Endothelial cell of umbilical vein (primary cell): Measurements from ENCODE around the gene NDP. TPM values are rescaled to one million over a fixed set of nuclear protein-coding genes. Genes with fewer than 3 reads are reported as not detected.

ENCODE experiments used
- BruUV-seq: library from RNA; stranded (reverse); fragments of 400-500 nt; replicated peaks from 2 replicates; lab custom pipeline; 2021; lab: Mats Ljungman, UMichigan
- CTCF ChIA-PET: fragments of 300-600, 350-600 bp; sonication (Branson Sonifier 250); formaldehyde crosslinking; loops from one replicate; lab custom pipeline; 2021; ENCODE audit warnings: antibody characterized with exemption, inconsistent platforms; lab: Charles Lee
- POLR2A ChIA-PET: fragments of 300-600, 350-600 bp; sonication (Branson Sonifier 250); formaldehyde crosslinking; loops from one replicate; lab custom pipeline; 2021; ENCODE audit warnings: antibody characterized with exemption, inconsistent platforms; lab: Charles Lee
- DNase-seq: peaks from one replicate; pipeline ENCODE4 v3.0.0-alpha.2; 2011; ENCODE audit warnings: low read depth, low spot score
- FAIRE-seq: peaks from 2 replicates; lab custom pipeline; 2011; peaks lifted over from hg19 to GRCh38; lab: Jason Lieb, UNC
- H2AFZ ChIP-seq: 2 replicates; pipeline ENCODE4 v1.6.0; 2012; ENCODE audit warnings: low read depth, low read length, control low read depth, inconsistent platforms
- H3K27ac ChIP-seq: 2 replicates; pipeline ENCODE4 v1.5.1; 2011; ENCODE audit warnings: low read depth, mild to moderate bottlenecking, control low read depth, low read length, moderate library complexity; ENCODE audit not compliant: insufficient read depth
- H3K27me3 ChIP-seq, 2 experiments: 2 replicates each; pipeline versions ENCODE4 v1.6.0 to v1.6.1; 2011; ENCODE audit warnings: low read length in 2 of 2, mixed read lengths in 1 of 2; ENCODE audit not compliant: control insufficient read depth in 2 of 2, insufficient read depth in 2 of 2
- H3K36me3 ChIP-seq, 2 experiments: 2 replicates in 1 of 2; 3 replicates in 1 of 2; pipeline ENCODE4 v1.5.1; 2011; ENCODE audit warnings: low read length in 2 of 2, mild to moderate bottlenecking in 1 of 2, moderate library complexity in 1 of 2; ENCODE audit not compliant: control insufficient read depth in 2 of 2, insufficient read depth in 2 of 2; ENCODE audit errors: extremely low read depth in 1 of 2
- H3K4me1 ChIP-seq: 3 replicates; pipeline ENCODE4 v1.5.1; 2011; ENCODE audit warnings: mild to moderate bottlenecking, low read length; ENCODE audit not compliant: control insufficient read depth, insufficient read depth; ENCODE audit errors: extremely low read depth
- H3K4me2 ChIP-seq: 2 replicates; pipeline ENCODE4 v1.6.1; 2011; ENCODE audit warnings: low read length, control low read depth, mixed read lengths; ENCODE audit not compliant: insufficient read depth
- H3K4me3 ChIP-seq, 3 experiments: fragments of 200-600 bp in 1 of 3; sonication (generic), shearing (Covaris generic) in 1 of 3; replicated peaks in 1 of 3; 2 replicates each; pipeline ENCODE4 v1.5.1; 2011 to 2016; ENCODE audit warnings: control low read depth in 3 of 3, low read length in 3 of 3, mild to moderate bottlenecking in 2 of 3, inconsistent platforms in 1 of 3, low read depth in 1 of 3, moderate library complexity in 1 of 3; ENCODE audit not compliant: insufficient read depth in 1 of 3
- H3K79me2 ChIP-seq: 2 replicates; pipeline ENCODE4 v1.6.0; 2012; ENCODE audit warnings: low read length, inconsistent platforms; ENCODE audit not compliant: control insufficient read depth, insufficient read depth
- H3K9ac ChIP-seq: replicated peaks from 2 replicates; pipeline ENCODE3; 2011; ENCODE audit warnings: low read length, control low read depth; ENCODE audit not compliant: insufficient read depth; ENCODE audit errors: extremely low read depth
- H3K9me1 ChIP-seq: replicated peaks from 3 replicates; pipeline ENCODE4 v1.6.0; 2011; ENCODE audit warnings: mild to moderate bottlenecking, low read length; ENCODE audit not compliant: control insufficient read depth, insufficient read depth; ENCODE audit errors: extremely low read depth
- H3K9me3 ChIP-seq: replicated peaks from 2 replicates; pipeline ENCODE4 v1.5.1; 2012; ENCODE audit warnings: low read length, inconsistent platforms; ENCODE audit not compliant: control insufficient read depth, insufficient read depth
- H4K20me1 ChIP-seq: replicated peaks from 2 replicates; pipeline ENCODE3; 2011; ENCODE audit warnings: mild to moderate bottlenecking, low read length; ENCODE audit not compliant: control insufficient read depth, insufficient read depth; ENCODE audit errors: extremely low read depth
- CTCF ChIP-seq, 2 donors: IDR thresholded peaks; 1 replicate in 1 of 2; 2 replicates in 1 of 2; pipeline ENCODE4 v1.5.1; 2011; ENCODE audit warnings: low read length in 2 of 2, mild to moderate bottlenecking in 2 of 2, moderate library complexity in 2 of 2, control low read depth in 1 of 2, inconsistent platforms in 1 of 2, low read depth in 1 of 2; ENCODE audit not compliant: insufficient read depth in 1 of 2; ENCODE audit errors: extremely low read depth in 1 of 2
- EZH2 ChIP-seq: IDR thresholded peaks from 2 replicates; pipeline ENCODE4 v1.6.1; 2012; ENCODE audit warnings: borderline replicate concordance, low read depth, mild to moderate bottlenecking, moderate library complexity, low read length, inconsistent platforms; ENCODE audit not compliant: severe bottlenecking
- FOS ChIP-seq: IDR thresholded peaks from 2 replicates; pipeline ENCODE4 v1.6.1; 2011; ENCODE audit warnings: mild to moderate bottlenecking, low read length, moderate library complexity, borderline replicate concordance; ENCODE audit not compliant: insufficient read depth
- GATA2 ChIP-seq: IDR thresholded peaks from 2 replicates; pipeline ENCODE4 v1.7.0; 2011; ENCODE audit warnings: low read depth, mild to moderate bottlenecking, moderate library complexity, mixed read lengths, low read length; ENCODE audit not compliant: insufficient read length, insufficient read depth
- JUN ChIP-seq: IDR thresholded peaks from 2 replicates; pipeline ENCODE4 v1.6.1; 2011; ENCODE audit warnings: borderline replicate concordance, low read depth; ENCODE audit not compliant: insufficient read length, insufficient read depth
- MAX ChIP-seq: IDR thresholded peaks from 2 replicates; pipeline ENCODE4 v1.6.1; 2011; ENCODE audit not compliant: insufficient read depth, insufficient read length
- MYC ChIP-seq: IDR thresholded peaks from one replicate; pipeline ENCODE4 v1.6.1; 2011; ENCODE audit warnings: mild to moderate bottlenecking, low read depth, low read length
- POLR2A ChIP-seq: IDR thresholded peaks from 2 replicates; pipeline ENCODE4 v1.6.1; 2012; ENCODE audit warnings: low read depth, mild to moderate bottlenecking, control low read depth, low read length
- POLR2AphosphoS5 ChIP-seq: IDR thresholded peaks from 2 replicates; pipeline ENCODE4 v1.6.1; 2012; ENCODE audit warnings: low read depth, mild to moderate bottlenecking, control low read depth, low read length, moderate library complexity; ENCODE audit not compliant: insufficient read depth
- dilution Hi-C: fragments of 300-500 bp; cut with MboI; formaldehyde crosslinking; loops from one replicate; pipeline ENCODE4 v1.15.0; 2019; ENCODE audit warnings: low sequenced_read_pairs; ENCODE audit not compliant: extremely low pct_ligation_motif_present
- intact Hi-C: fragments of 100-400 bp; cut with micrococcal nuclease; formaldehyde crosslinking; loops from one replicate; pipeline ENCODE4 v1.10.0; 2022
- polyA plus RNA-seq, 4 experiments: library from polyadenylated mRNA; depleted of rRNA in 3 of 4; stranded (reverse) in 3 of 4; unstranded in 1 of 4; fragments of >200 nt; gene quantifications; 2 replicates each; pipeline versions ENCODE4 v1.2.1 to v1.2.3, GENCODE V29; 2011 to 2012; ENCODE audit warnings: missing spikeins in 1 of 4
- total RNA-seq: library from RNA; stranded (reverse); gene quantifications from 2 replicates; pipeline ENCODE4 v1.2.3, GENCODE V29; 2021

The NDP gene
- total and polyA plus RNA-seq, 2 donors (not counting 3 experiments of a cell fraction or from before 2014, with no cell fraction given), result 0.58 to 0.60 TPM

GRCh38 chrX:43961699-43962098 is 11.5 kb downstream of the NDP start:
- Histone ChIP-seq H3K4me2 (no peak overlapping the region), H3K79me2 (no peaks in the 10 kb centered on the region), H3K9me1 (no peaks in the 10 kb centered on the region), H3K36me3 (no peaks in the 10 kb centered on the region), H4K20me1 (no peaks in the 10 kb centered on the region), H2AFZ (no peak overlapping the region), H3K9ac (no peak overlapping the region), H3K27ac (no peak overlapping the region), H3K4me3 (no peak overlapping the region), H3K9me3 (no peaks in the 10 kb centered on the region), H3K4me1 (peaks cover 5% of the 10 kb centered on the region), H3K27me3 (no peaks in the 10 kb centered on the region)
- no peak for FAIRE-seq
- CTCF ChIA-PET, result interaction anchor here (0.9 to 2.4 kb wide), 3 partner anchors 10 to 282 kb away, joined by 3 to 15 read pairs (median 7); no protein-coding TSS in a partner anchor
- dilution Hi-C loops, result no loop called here
- BruUV-seq, result no TSS peak
- no peak for DNase-seq
- no peak for TF ChIP-seq FOS
- TF ChIP-seq GATA2, result no peak
- no peak for TF ChIP-seq POLR2A
- no peak for TF ChIP-seq POLR2AphosphoS5
- TF ChIP-seq JUN, result no peak
- no peak for TF ChIP-seq MAX
- no peak for TF ChIP-seq CTCF (IDR thresholded peaks at IDR 0.05; ENCODE audit: extremely low read depth in 1 of 2, insufficient read depth in 1 of 2, low read depth in 1 of 2, low read length in 2 of 2)
- no peak for TF ChIP-seq EZH2
- TF ChIP-seq MYC, result no peak
- POLR2A ChIA-PET, result no interaction called here
- intact Hi-C loops, result no loop called here
